Measurements from ENCODE around the gene MRPS31.

GRCh38 chr13:40818926-40819325 lies 47.9 kb upstream of the MRPS31 start:
- TF ChIP-seq MXI1 (IDR thresholded peaks at IDR 0.05; ENCODE audit: low read depth, low read length), result no peak
- no peak for TF ChIP-seq GABPA (IDR thresholded peaks at IDR 0.05; ENCODE audit: low read depth)
- no peak for TF ChIP-seq TAF1 (IDR thresholded peaks at IDR 0.05; ENCODE audit: borderline replicate concordance, low read depth, low read length)
- TF ChIP-seq, protein P1, sequence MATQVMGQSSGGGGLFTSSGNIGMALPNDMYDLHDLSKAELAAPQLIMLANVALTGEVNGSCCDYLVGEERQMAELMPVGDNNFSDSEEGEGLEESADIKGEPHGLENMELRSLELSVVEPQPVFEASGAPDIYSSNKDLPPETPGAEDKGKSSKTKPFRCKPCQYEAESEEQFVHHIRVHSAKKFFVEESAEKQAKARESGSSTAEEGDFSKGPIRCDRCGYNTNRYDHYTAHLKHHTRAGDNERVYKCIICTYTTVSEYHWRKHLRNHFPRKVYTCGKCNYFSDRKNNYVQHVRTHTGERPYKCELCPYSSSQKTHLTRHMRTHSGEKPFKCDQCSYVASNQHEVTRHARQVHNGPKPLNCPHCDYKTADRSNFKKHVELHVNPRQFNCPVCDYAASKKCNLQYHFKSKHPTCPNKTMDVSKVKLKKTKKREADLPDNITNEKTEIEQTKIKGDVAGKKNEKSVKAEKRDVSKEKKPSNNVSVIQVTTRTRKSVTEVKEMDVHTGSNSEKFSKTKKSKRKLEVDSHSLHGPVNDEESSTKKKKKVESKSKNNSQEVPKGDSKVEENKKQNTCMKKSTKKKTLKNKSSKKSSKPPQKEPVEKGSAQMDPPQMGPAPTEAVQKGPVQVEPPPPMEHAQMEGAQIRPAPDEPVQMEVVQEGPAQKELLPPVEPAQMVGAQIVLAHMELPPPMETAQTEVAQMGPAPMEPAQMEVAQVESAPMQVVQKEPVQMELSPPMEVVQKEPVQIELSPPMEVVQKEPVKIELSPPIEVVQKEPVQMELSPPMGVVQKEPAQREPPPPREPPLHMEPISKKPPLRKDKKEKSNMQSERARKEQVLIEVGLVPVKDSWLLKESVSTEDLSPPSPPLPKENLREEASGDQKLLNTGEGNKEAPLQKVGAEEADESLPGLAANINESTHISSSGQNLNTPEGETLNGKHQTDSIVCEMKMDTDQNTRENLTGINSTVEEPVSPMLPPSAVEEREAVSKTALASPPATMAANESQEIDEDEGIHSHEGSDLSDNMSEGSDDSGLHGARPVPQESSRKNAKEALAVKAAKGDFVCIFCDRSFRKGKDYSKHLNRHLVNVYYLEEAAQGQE (IDR thresholded peaks at IDR 0.05; ENCODE audit: low read depth, low read length), result no peak
- no peak for TF ChIP-seq POLR2AphosphoS5 (IDR thresholded peaks at IDR 0.05; ENCODE audit: low read depth, low read length)
- TF ChIP-seq CTCF (IDR thresholded peaks at IDR 0.05), result no peak
